CD1c-positive myeloid dendritic cell (primary cell): ENCODE results near the gene PTBP3.
"Not testable (repeated sequence)": the region's sequence is repeated elsewhere in the genome, so short reads cannot be mapped to it uniquely, and the experiment has no call there.

Experiments used
- DNase-seq: peaks from one replicate; pipeline ENCODE4 v3.0.0-alpha.2; 2016; ENCODE audit errors: extremely low spot score

PTBP3 gene

GRCh38 chr9:112207451-112207850, 126.0 kb downstream of the PTBP3 start:
- no peak for DNase-seq

GRCh38 chr9:112203536-112203935, 129.9 kb downstream of the PTBP3 start:
- no peak for DNase-seq

- DNase-seq: no peak
These were observed 132.7 kb downstream of the PTBP3 start for GRCh38 chr9:112200711-112201110.

GRCh38 chr9:112198646-112199045, 134.8 kb downstream of the PTBP3 start:
- no peak for DNase-seq

- DNase-seq: peak; percentile 7
These were observed 138.4 kb downstream of the PTBP3 start for GRCh38 chr9:112194969-112195431.

GRCh38 chr9:112193572-112194288, 139.7 kb downstream of the PTBP3 start:
- DNase-seq: peak; percentile 28

GRCh38 chr9:112190320-112190719, 143.1 kb downstream of the PTBP3 start:
- not testable (repeated sequence) for DNase-seq

GRCh38 chr9:112188884-112189283, 144.5 kb downstream of the PTBP3 start:
- no peak for DNase-seq

DNA sequence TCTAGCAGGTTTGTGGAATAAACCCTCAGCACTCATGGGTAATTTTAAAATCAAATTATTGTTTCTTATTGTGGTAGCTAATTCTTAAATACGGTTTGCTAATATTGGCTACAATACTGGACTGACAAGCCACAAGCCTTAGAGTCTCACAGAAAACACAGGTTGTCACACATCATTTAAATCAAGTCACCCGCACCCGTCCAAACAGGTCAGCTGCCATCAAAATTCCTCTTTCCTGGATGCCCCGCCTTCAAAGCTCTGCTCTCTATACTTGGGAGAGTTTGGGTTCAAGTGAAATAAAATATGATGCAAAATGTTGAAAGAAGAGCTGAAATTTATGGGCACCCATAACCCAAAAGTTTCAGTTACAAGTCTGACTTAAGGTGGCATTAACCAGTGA, 146.0 kb downstream of the PTBP3 start:
- no peak for DNase-seq

DNA sequence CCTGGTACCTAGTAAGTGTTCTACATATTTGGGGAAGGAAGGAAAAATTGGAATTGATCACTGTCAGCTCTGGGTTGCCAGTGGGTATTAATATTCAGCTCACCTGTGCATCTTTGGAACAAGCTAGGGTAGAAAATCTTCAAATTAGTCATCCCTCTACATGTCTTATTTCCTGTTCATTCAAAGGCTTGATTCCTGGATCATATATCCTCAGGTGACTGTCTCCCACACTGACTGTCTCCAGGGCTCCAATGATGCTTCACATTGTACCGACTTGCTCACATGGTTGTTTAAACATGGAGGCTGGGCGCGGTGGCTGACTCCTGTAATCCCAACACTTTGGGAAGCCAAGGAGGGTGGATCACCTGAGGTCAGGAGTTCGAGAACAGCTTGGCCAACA, 146.7 kb downstream of the PTBP3 start:
- DNase-seq: no peak

- no peak for DNase-seq
These were observed 148.5 kb downstream of the PTBP3 start for GRCh38 chr9:112184946-112185345.

DNA sequence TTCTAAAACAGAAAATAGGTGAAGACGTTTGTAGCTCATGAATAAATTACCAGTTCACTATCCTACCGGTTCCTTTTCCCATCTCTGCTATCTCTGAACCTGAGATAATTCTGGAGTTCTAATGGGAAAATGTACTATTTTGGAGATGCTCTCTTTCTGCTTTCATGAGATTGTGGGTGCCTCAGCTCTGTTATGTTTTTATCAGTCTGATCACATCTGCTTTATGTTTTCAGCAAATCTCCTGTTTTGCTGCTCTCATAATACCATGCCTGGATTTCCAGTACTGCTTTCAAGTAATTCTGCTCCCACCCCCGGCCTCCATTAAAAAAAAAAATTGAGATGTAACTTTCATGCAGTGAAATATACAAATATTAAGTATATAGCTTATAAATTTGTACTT, 149.2 kb downstream of the PTBP3 start:
- no peak for DNase-seq

GRCh38 chr9:112180387-112180881, 153.0 kb downstream of the PTBP3 start:
- peak; percentile 11 for DNase-seq

GRCh38 chr9:112179816-112180215, 153.6 kb downstream of the PTBP3 start:
- DNase-seq: no peak

DNA sequence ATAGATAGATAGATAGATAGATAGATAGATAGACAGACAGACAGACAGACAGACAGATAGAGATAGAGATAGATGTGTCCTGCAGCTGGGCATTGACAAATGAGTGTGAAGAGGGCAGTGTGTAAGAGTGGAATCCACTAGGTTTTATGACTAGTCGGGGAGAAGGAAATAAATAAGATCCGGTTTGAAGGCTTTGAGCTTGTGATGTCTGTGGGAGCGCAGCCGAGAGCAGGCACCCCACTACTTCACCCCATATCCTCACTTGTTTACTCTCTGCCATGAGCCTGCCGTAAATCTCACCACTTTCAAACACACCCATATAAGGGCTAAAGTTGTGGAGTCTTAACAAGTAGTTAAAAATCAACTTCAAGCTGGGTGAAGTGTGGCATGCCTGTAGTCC, 156.9 kb downstream of the PTBP3 start:
- no peak for DNase-seq

DNA sequence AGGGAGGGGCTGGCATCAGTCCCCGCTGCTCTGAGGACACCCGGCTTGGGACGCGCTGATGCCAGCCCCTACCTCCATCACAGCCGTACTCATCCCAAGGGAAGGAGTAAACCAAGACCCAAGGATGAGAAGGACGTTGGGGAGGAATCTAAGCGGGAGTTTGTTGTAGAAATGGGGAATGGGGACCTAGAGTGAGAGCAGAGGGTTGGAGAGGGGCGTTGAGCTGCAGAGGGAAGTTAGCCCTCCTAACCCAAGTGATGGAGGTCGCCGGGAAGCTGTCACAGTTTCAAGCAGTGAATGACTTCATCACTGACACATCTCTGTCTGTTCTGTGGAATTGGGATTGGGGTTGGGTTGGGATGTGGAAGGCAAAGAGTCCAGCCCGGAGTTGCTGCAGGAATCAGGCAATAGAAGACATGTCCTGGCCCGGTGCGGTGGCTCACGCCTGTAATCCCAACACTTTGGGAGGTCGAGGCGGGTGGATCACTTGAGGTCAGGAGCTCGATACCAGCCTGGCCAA, 157.6 kb downstream of the PTBP3 start:
- DNase-seq: no peak

GRCh38 chr9:112174965-112175795, 158.2 kb downstream of the PTBP3 start, which contains the start of gene SUSD1:
TSS of gene SUSD1 (minus strand) at chr9:112175297. CDS start at chr9:112175235, 62 bp downstream.
- peak; percentile 57 for DNase-seq

- peak; percentile 75 for DNase-seq
These were observed 159.0 kb downstream of the PTBP3 start for GRCh38 chr9:112174222-112174964.

GRCh38 chr9:112173489-112174221, 159.8 kb downstream of the PTBP3 start:
- DNase-seq: no peak

GRCh38 chr9:112170968-112171367, 162.5 kb downstream of the PTBP3 start:
- DNase-seq: no peak

GRCh38 chr9:112170235-112170634, 163.2 kb downstream of the PTBP3 start:
- DNase-seq: no peak
